ENCODE data around the gene HSD17B12. TPM values are rescaled to one million over a fixed set of nuclear protein-coding genes. Genes with fewer than 3 reads are reported as not detected.
A peak's percentile ranks its signal among the peaks of the same experiment; 100 is the strongest.

Gene HSD17B12
- total and polyA plus RNA-seq, 2 of the 13 experiments (the other 11 are each of a cell fraction or from before 2014, with no cell fraction given): 50.3 to 117 TPM

DNA sequence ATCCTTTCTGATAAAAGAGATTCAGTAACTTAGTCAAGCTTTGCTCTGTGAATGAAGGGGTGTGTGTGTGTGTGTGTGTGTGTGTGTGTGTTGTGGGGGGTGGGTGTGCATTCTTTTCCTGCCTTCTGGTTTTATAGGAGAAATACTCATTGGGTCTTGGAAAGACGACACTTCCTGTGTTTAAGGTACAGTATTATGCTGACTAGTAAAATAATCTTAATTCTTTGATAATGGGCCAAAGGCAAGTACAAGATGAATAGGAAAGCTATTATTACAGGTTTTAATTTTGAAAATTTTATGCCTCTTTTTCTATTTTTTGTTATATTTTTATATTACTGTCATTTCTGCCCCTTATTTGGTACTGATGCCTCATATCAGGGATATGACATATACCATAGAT, 26.1 kb downstream of the HSD17B12 start:
- no peak overlapping the region for H2AFZ ChIP-seq (ENCODE audit: low read length)
- in situ Hi-C loops (cut with HindIII; ENCODE audit: extremely low pct_ligation_motif_present, low pct_unique_long_range_greater_than_20kb) (no loop called here), intact Hi-C loops (cut with micrococcal nuclease; ENCODE audit: unreplicated experiment) (no loop called here)
- ATAC-seq: no peak
- POLR2A ChIA-PET: no interaction called here
- peaks cover under 1% of the 10 kb centered on the region; the same call in 1 of the 2 replicates for H3K9me3 ChIP-seq (ENCODE audit: low read length)
- CTCF ChIA-PET (ENCODE audit: low intra/inter-chr PET ratio, low total read pairs): no interaction called here
- no peak for FAIRE-seq
- H3K27me3 ChIP-seq (ENCODE audit: control insufficient read depth in 1 of 2, insufficient read depth in 2 of 2, low read length in 2 of 2): no peaks in the 10 kb centered on the region
- peaks cover 73% of the 10 kb centered on the region for H3K79me2 ChIP-seq (ENCODE audit: insufficient read depth, low read length)
- no peak overlapping the region for H3K27ac ChIP-seq (ENCODE audit: extremely low read length, insufficient read depth, low read length)
- no TSS peak for BruUV-seq (replicated peaks)
- peak; percentile 41; the same call in 1 of the 2 replicates for TF ChIP-seq MAFF (IDR thresholded peaks at IDR 0.05; ENCODE audit: low read depth, low read length)
- TF ChIP-seq, protein P1, sequence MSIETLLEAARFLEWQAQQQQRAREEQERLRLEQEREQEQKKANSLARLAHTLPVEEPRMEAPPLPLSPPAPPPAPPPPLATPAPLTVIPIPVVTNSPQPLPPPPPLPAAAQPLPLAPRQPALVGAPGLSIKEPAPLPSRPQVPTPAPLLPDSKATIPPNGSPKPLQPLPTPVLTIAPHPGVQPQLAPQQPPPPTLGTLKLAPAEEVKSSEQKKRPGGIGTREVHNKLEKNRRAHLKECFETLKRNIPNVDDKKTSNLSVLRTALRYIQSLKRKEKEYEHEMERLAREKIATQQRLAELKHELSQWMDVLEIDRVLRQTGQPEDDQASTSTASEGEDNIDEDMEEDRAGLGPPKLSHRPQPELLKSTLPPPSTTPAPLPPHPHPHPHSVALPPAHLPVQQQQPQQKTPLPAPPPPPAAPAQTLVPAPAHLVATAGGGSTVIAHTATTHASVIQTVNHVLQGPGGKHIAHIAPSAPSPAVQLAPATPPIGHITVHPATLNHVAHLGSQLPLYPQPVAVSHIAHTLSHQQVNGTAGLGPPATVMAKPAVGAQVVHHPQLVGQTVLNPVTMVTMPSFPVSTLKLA (IDR thresholded peaks at IDR 0.05): no peak
- no peak for TF ChIP-seq U2AF1 (optimal IDR thresholded peaks at IDR 0.05; ENCODE audit: low read depth, low read length)
- TF ChIP-seq MAFK (conservative IDR thresholded peaks at IDR 0.05 in 1 of 2, IDR thresholded peaks at IDR 0.05 in 1 of 2; ENCODE audit: low read length in 2 of 2): peak; percentile 56 to 63
- no peak for TF ChIP-seq ZNF552 (CRISPR knock-in tag; IDR thresholded peaks at IDR 0.05; ENCODE audit: borderline replicate concordance)
- no peak for TF ChIP-seq ZBTB8A (CRISPR knock-in tag; IDR thresholded peaks at IDR 0.05; ENCODE audit: borderline replicate concordance, low read depth)
- TF ChIP-seq GATAD2A (CRISPR knock-in tag; IDR thresholded peaks at IDR 0.05): no peak
- no peak for TF ChIP-seq HNRNPK (IDR thresholded peaks at IDR 0.05; ENCODE audit: low read depth, low read length, poor library complexity, severe bottlenecking)
- TF ChIP-seq ZNF746 (CRISPR knock-in tag; IDR thresholded peaks at IDR 0.05): no peak
- no peak for DNase-seq (ENCODE audit: low spot score)
- H3K9ac ChIP-seq (ENCODE audit: insufficient read depth, low read depth, low read length): no peak overlapping the region
- no peak overlapping the region for H3K4me2 ChIP-seq (ENCODE audit: low read depth, low read length)
- 100% methylated on average over 1 of the region's 1 CpG for WGBS (ENCODE audit: low lambda C conversion rate)
- H3K4me1 ChIP-seq (ENCODE audit: insufficient read depth, low read length): no peaks in the 10 kb centered on the region
- H3K4me3 ChIP-seq (replicated peaks in 1 of 3; ENCODE audit: insufficient read depth in 1 of 3, low read depth in 2 of 3, low read length in 3 of 3): no peak overlapping the region
- H4K20me1 ChIP-seq (ENCODE audit: insufficient read depth, low read length): peaks cover 19% of the 10 kb centered on the region
- H3K36me3 ChIP-seq (replicated peaks in 1 of 2; ENCODE audit: control insufficient read depth in 1 of 2, insufficient read depth in 2 of 2, low read length in 2 of 2): peaks cover 0 to 4% of the 10 kb centered on the region in 2 experiments; a peak in 1 of 5 replicates
